ENCODE results near the gene PTGES. TPM values are rescaled to one million over a fixed set of nuclear protein-coding genes. Genes with fewer than 3 reads are reported as not detected.

PTGES gene
- total RNA-seq, 2 donors from 2014 or later, result 1.7 to 2.2 TPM

- DNase-seq (ENCODE audit: low spot score) (no peak), ATAC-seq (ENCODE audit: insufficient number of reproducible peaks, low FRiP score, low read depth) (no peak)
- Histone ChIP-seq H3K4me1 (ENCODE audit: control insufficient read depth in 1 of 2, low read depth in 2 of 2) (peaks cover 6 to 13% of the 10 kb centered on the region in 2 donors), H3K27me3 (replicated peaks; ENCODE audit: insufficient read depth) (no peaks in the 10 kb centered on the region), H3K9me3 (no peaks in the 10 kb centered on the region), H3K27ac (no peak overlapping the region), H3K36me3 (no peaks in the 10 kb centered on the region), H3K4me3 (no peak overlapping the region)
- TF ChIP-seq CTCF (IDR thresholded peaks at IDR 0.05), result no peak
These were observed 4.2 kb upstream of the PTGES start for GRCh38 chr9:129757045-129757444.

- TF ChIP-seq CTCF (IDR thresholded peaks at IDR 0.05), result no peak
- H3K4me1 ChIP-seq (ENCODE audit: control insufficient read depth in 1 of 2, low read depth in 2 of 2), result peaks cover 6 to 13% of the 10 kb centered on the region in 2 donors
- ATAC-seq (ENCODE audit: insufficient number of reproducible peaks, low FRiP score, low read depth) (no peak), DNase-seq (ENCODE audit: low spot score) (no peak)
- H3K4me3 ChIP-seq, result no peak overlapping the region
- no peaks in the 10 kb centered on the region for H3K9me3 ChIP-seq
- no peaks in the 10 kb centered on the region for H3K27me3 ChIP-seq (replicated peaks; ENCODE audit: insufficient read depth)
- H3K36me3 ChIP-seq, result no peaks in the 10 kb centered on the region
- no peak overlapping the region for H3K27ac ChIP-seq
These were observed 3.3 kb upstream of the PTGES start for GRCh38 chr9:129756191-129756590.

- no peak for ATAC-seq (ENCODE audit: insufficient number of reproducible peaks, low FRiP score, low read depth)
- Histone ChIP-seq H3K4me1 (ENCODE audit: control insufficient read depth in 1 of 2, low read depth in 2 of 2) (peaks cover 6 to 13% of the 10 kb centered on the region in 2 donors), H3K9me3 (no peaks in the 10 kb centered on the region), H3K36me3 (no peaks in the 10 kb centered on the region), H3K27me3 (replicated peaks; ENCODE audit: insufficient read depth) (no peaks in the 10 kb centered on the region), H3K27ac (no peak overlapping the region), H3K4me3 (no peak overlapping the region)
- DNase-seq (ENCODE audit: low spot score), result no peak
- no peak for TF ChIP-seq CTCF (IDR thresholded peaks at IDR 0.05)
These were observed 2.3 kb upstream of the PTGES start for GRCh38 chr9:129755151-129755550.

GRCh38 chr9:129751841-129752801 is 721 bp downstream of the PTGES start:
- Histone ChIP-seq H3K4me1 (ENCODE audit: control insufficient read depth in 1 of 2, low read depth in 2 of 2) (peaks cover 6 to 13% of the 10 kb centered on the region in 2 donors), H3K36me3 (no peaks in the 10 kb centered on the region), H3K27me3 (replicated peaks; ENCODE audit: insufficient read depth) (no peaks in the 10 kb centered on the region), H3K4me3 (peak overlapping the region; percentile 68), H3K9me3 (no peaks in the 10 kb centered on the region), H3K27ac (no peak overlapping the region)
- ATAC-seq (ENCODE audit: insufficient number of reproducible peaks, low FRiP score, low read depth) (no peak), DNase-seq (ENCODE audit: low spot score) (no peak)
- TF ChIP-seq CTCF (IDR thresholded peaks at IDR 0.05), result no peak

GRCh38 chr9:129750013-129750638 is 2.7 kb downstream of the PTGES start:
- Histone ChIP-seq H3K27ac (no peak overlapping the region), H3K36me3 (no peaks in the 10 kb centered on the region), H3K9me3 (no peaks in the 10 kb centered on the region), H3K4me1 (ENCODE audit: control insufficient read depth in 1 of 2, low read depth in 2 of 2) (peaks cover 6 to 13% of the 10 kb centered on the region in 2 donors), H3K27me3 (replicated peaks; ENCODE audit: insufficient read depth) (no peaks in the 10 kb centered on the region), H3K4me3 (no peak overlapping the region)
- ATAC-seq (ENCODE audit: insufficient number of reproducible peaks, low FRiP score, low read depth), result no peak
- no peak for DNase-seq (ENCODE audit: low spot score)
- no peak for TF ChIP-seq CTCF (IDR thresholded peaks at IDR 0.05)
